ENCODE results near the gene LYZ.

LYZ gene

GRCh38 chr12:69339999-69340398 is 8.2 kb upstream of the LYZ start:
- DNase-seq, result no peak

GRCh38 chr12:69341328-69341727 is 6.9 kb upstream of the LYZ start:
- DNase-seq, result no peak

DNA sequence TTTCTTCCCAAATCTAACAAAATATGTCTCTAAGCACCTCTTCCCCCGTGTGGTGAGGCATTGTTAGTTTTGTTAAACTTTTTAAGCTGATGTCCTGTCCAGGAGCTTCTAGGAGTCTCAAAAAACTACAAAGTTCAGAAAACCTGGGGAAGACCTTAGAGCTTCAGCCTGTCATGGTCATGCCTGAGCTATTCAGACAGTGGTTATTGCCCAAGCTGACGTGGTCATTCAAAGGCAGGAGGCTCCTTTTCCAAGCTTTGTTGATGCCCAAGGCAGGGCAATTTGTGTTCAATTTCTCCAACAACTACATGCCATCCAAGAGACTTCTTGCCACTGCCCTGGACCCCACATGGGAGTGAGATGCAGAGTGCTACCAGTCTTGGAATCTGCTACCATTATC is 5.8 kb upstream of the LYZ start:
- DNase-seq, result no peak

GRCh38 chr12:69343357-69343756 is 4.8 kb upstream of the LYZ start:
- no peak for DNase-seq

GRCh38 chr12:69343885-69344612 is 4.1 kb upstream of the LYZ start:
- no peak for DNase-seq

- no peak for DNase-seq
Measured at GRCh38 chr12:69345077-69345476, 3.1 kb upstream of the LYZ start.

DNA sequence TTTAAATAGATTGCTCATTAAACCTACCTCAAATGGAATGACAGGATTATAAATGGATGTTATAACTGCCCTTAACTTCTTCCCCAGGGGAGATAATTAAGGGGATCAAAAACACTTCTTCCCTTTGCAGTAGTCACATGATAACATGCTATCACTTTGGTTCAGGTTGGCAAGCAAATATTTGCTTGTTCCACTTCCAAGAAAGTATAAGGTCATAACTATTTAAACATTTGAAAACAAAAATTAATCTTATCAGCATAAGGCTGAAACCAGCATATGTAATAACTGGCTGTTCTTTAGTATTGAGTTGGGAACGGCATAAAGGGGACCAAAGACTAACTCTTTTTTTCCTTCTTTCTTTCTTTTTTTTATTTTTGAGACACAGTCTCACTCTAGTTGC is 2.4 kb upstream of the LYZ start:
- no peak for DNase-seq

GRCh38 chr12:69350002-69350626 is 1.9 kb downstream of the LYZ start:
- no peak for DNase-seq

- no peak for DNase-seq
Measured at GRCh38 chr12:69350777-69351176, 2.6 kb downstream of the LYZ start.

GRCh38 chr12:69351462-69352236 is 3.5 kb downstream of the LYZ start:
- DNase-seq, result no peak

DNA sequence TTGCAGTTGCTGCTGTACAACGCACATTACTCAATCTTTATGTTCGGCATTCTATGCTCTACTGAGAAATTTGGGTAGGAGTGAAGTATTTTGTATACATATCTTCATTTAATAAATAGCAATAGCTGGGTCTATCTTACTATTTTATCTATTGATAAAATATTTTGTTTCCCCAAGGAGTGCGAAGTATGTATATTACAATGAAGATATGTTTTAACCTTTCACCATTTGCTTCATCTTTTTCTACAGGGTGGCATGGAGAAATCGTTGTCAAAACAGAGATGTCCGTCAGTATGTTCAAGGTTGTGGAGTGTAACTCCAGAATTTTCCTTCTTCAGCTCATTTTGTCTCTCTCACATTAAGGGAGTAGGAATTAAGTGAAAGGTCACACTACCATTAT is 4.7 kb downstream of the LYZ start:
- DNase-seq, result no peak

- no peak for DNase-seq
Measured at GRCh38 chr12:69354172-69354555, 6.0 kb downstream of the LYZ start.

- DNase-seq, result no peak
Measured at GRCh38 chr12:69354556-69355187, 6.5 kb downstream of the LYZ start.

DNA sequence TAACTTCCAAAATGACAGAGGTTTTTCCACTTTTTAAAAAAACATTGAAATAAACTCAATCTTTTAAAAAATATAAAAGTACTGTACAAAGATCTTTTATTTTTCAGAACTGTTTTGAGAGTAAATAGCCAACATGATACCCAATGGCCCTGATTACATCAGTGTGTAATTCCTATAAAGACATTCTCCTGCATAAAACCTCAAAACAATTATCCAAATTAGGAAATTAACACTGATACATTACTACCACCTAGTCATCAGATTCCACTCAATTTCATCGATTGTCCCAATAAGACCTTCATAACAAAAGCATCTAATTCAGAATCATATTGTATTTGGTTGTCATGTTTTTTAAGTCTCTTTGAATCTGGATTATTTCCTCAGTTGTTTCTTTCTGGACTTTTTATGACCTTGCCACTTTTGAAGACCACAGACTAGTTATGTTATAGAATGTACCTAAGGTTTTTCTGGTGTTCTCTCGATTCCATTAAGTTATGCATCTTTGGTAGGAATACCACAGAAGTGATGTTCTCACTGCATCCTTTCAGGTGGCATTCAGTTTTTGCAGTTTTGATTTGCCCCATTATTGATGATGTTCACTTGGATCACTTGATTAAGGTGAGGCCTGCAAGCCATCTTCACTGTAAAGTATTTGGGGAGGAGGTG is 7.3 kb downstream of the LYZ start:
- no peak for DNase-seq

GRCh38 chr12:69359531-69360347 is 11.6 kb downstream of the LYZ start, which contains the start of gene YEATS4:
TSS of gene YEATS4 (plus strand) at chr12:69359743. CDS start at chr12:69359973, 230 bp downstream.
- DNase-seq, result peak; percentile 77

- no peak for DNase-seq
Measured at GRCh38 chr12:69360348-69360672, 12.1 kb downstream of the LYZ start.

DNA sequence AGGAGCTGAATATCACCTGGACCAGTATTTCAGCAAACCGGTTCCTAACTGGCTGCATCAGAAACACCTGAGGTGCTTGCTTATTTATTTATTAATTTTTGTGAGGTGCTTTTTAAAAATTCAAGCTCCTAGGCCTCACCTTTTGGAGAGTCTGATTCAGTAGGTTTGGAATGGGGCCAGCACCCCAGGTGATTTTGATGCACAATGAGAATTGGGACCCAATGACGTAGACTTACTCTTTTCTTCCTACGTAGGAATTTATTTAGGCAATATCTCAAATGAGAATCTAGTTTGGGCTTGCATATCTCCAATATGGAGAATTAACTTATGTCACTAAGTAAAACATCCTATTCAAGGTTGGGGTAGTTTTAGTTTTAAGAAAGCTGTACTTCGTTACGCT is 18.6 kb downstream of the LYZ start:
- no peak for DNase-seq

DNA sequence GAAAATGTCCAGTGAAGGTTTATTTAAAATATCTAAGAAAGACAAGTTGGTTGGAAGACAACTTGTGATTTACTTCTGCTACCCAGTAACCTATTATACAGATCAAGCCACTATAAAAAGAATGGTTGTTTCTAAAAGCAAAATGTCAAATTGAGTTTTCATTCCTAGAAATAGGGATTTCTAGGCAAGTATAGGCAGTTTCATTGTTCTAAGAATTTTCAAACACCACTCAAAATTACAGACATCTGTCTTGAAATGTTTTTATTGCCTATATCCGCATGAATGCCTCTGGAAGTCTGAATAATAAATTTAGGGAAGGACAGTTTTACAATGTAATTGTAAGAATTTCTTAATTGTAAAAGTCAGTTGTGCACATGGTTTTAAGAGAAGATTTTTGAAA is 20.0 kb downstream of the LYZ start:
- DNase-seq, result no peak

DNA sequence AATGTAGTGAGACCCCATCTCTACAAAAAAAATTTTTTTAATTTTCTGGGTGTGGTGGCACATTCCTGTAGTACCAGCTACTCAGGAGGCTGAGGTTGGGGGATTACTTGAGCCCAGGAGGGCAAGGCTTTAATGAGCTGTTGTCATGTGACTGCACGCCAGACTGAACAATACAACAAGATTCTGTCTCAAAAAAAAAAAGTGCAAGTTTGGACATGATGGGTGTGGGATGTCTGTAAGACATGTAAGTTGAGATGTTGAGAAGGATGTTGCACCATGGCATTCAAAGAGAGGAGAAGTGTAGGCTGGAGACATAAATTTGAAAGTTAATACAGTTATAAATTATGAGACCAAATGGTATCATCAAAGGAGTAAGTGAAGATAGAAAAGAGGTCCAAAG is 34.9 kb downstream of the LYZ start:
- no peak for DNase-seq

DNA sequence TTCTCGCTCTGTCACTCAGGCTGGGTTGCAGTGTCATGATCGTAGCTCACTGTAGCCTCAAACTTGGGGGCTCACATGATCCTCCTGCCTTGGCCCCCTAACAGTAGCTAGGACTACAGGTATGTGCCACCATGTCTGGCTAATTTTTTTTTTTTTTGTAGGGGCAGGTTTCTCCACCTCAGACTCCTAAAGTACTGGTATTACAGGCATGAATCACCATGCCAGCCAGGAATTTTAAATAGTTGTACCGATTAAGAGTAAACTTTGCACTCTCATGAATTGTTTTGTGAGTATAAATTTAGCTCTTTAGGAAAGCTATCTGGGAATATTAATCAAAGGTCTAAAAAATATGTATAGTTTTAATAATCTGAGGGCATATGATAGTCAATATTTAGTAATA is 36.9 kb downstream of the LYZ start:
- no peak for DNase-seq

GRCh38 chr12:69386921-69387320 is 38.7 kb downstream of the LYZ start:
- DNase-seq, result no peak

GRCh38 chr12:69388371-69388770 is 40.2 kb downstream of the LYZ start:
- no peak for DNase-seq

Measured in activated gamma-delta T cell treated with Interleukin-2 at 50 U/mL for 16 hours (primary cell).